HepG2 (cell line): ENCODE measurements around the gene PASK. TPM values are rescaled to one million over a fixed set of nuclear protein-coding genes. Genes with fewer than 3 reads are reported as not detected.
"Not testable (repeated sequence)": the region's sequence is repeated elsewhere in the genome, so short reads cannot be mapped to it uniquely, and the experiment has no call there.

Experiments used
- ARNT2 ChIP-seq: sonication (generic); formaldehyde crosslinking; IDR thresholded peaks from 2 replicates; pipeline ENCODE4 v1.8.0; 2022; ENCODE audit warnings: mild to moderate bottlenecking, low read depth, missing genetic modification reagents, moderate library complexity
- ETV5 ChIP-seq: IDR thresholded peaks from 2 replicates; pipeline ENCODE4 v1.6.1; 2018; ENCODE audit warnings: missing biosample characterization, missing genetic modification reagents, inconsistent platforms, borderline replicate concordance
- GABPA ChIP-seq, 2 experiments: IDR thresholded peaks; 2 replicates each; pipeline ENCODE4 v1.6.1; 2011 to 2016; ENCODE audit warnings: low read depth in 2 of 2, low read length in 1 of 2, missing biosample characterization in 1 of 2, missing genetic modification characterization in 1 of 2
- NFAT5 ChIP-seq: sonication (generic); formaldehyde crosslinking; IDR thresholded peaks from 2 replicates; pipeline ENCODE4 v1.4.0; 2020; ENCODE audit warnings: missing genetic modification reagents
- NR2F1 ChIP-seq, 2 experiments: fragments of 450-650 bp in 1 of 2; formaldehyde crosslinking in 1 of 2; IDR thresholded peaks; 2 replicates each; pipeline versions ENCODE4 v1.5.0 to v1.6.1; 2016 to 2020; ENCODE audit warnings: mild to moderate bottlenecking in 1 of 2, missing compliant biosample characterization in 1 of 2, missing genetic modification reagents in 1 of 2, moderate library complexity in 1 of 2
- POGZ ChIP-seq: sonication (generic); formaldehyde crosslinking; IDR thresholded peaks from 2 replicates; pipeline ENCODE4 v1.4.0; 2020; ENCODE audit warnings: mild to moderate bottlenecking, missing genetic modification reagents
- PPARG ChIP-seq: conservative IDR thresholded peaks from 2 replicates; pipeline ENCODE4 v1.6.1; 2016; ENCODE audit warnings: missing biosample characterization, missing genetic modification reagents
- SIX4 ChIP-seq: sonication (generic); formaldehyde crosslinking; IDR thresholded peaks from 2 replicates; pipeline ENCODE4 v1.4.0; 2020; ENCODE audit warnings: missing genetic modification reagents
- ZBTB40 ChIP-seq, 2 experiments: fragments of 450-650 bp in 1 of 2; sonication (generic) in 1 of 2; formaldehyde crosslinking in 1 of 2; IDR thresholded peaks; 2 replicates each; pipeline versions ENCODE4 v1.6.1 to v1.8.0; 2016 to 2022; ENCODE audit warnings: antibody characterized with exemption in 1 of 2, mild to moderate bottlenecking in 1 of 2, missing genetic modification reagents in 1 of 2
- ZKSCAN5 ChIP-seq: sonication (generic); formaldehyde crosslinking; IDR thresholded peaks from 2 replicates; pipeline ENCODE4 v1.5.1; 2020; ENCODE audit warnings: mild to moderate bottlenecking, missing genetic modification reagents
- ZNF121 ChIP-seq: sonication (generic); formaldehyde crosslinking; IDR thresholded peaks from 2 replicates; pipeline ENCODE4 v1.5.0; 2020; ENCODE audit warnings: mild to moderate bottlenecking, missing genetic modification reagents
- ZNF343 ChIP-seq: sonication (generic); formaldehyde crosslinking; IDR thresholded peaks from 2 replicates; pipeline ENCODE4 v1.4.0; 2020; ENCODE audit warnings: mild to moderate bottlenecking, missing genetic modification reagents
- ZNF781 ChIP-seq: sonication (generic); formaldehyde crosslinking; IDR thresholded peaks from 2 replicates; pipeline ENCODE4 v1.5.1; 2020; ENCODE audit warnings: borderline replicate concordance, mild to moderate bottlenecking, missing genetic modification reagents; ENCODE audit errors: not compliant biosample characterization
- polyA plus RNA-seq, 8 experiments: library from polyadenylated mRNA; depleted of rRNA in 3 of 8; stranded (reverse) in 7 of 8; unstranded in 1 of 8; fragments of >200 nt; fragmentation: Illumina TruSeq in 4 of 8; extraction: Trizol in 4 of 8; gene quantifications; 2 replicates each; pipeline versions ENCODE4 v1.2.1 to v1.2.3, GENCODE V29; 2011 to 2016; ENCODE audit warnings: low read depth in 4 of 8, missing spikeins in 1 of 8, mixed read lengths in 1 of 8; ENCODE audit not compliant: insufficient read depth in 1 of 8
- total RNA-seq, 5 experiments: library from RNA; depleted of rRNA; stranded (reverse); fragments of >200 nt; fragmentation: Illumina TruSeq; extraction: Trizol; gene quantifications; 2 replicates each; pipeline ENCODE4 v1.2.3, GENCODE V29; 2016; ENCODE audit warnings: low read depth in 1 of 5

The PASK gene
- total and polyA plus RNA-seq, 2 of the 13 experiments (the other 11 are each of a cell fraction or from before 2014, with no cell fraction given): 6.9 to 17.0 TPM

GRCh38 chr2:241093133-241093781 lies 56.0 kb downstream of the PASK start (continued):
- TF ChIP-seq NFAT5 (CRISPR knock-in tag) (peak; percentile 43; the same call in 1 of the 2 replicates), POGZ (CRISPR knock-in tag) (peak; percentile 33; the same call in 1 of the 2 replicates), ARNT2 (peak; percentile 82), ZBTB40 (CRISPR knock-in tag; IDR thresholded peaks at IDR 0.05) (0 out of 2 replicates have a peak, but pooled peaks have one; percentile 32), ZKSCAN5 (CRISPR knock-in tag) (peak; percentile 68; the same call in 1 of the 2 replicates), ZNF121 (CRISPR knock-in tag) (0 out of 2 replicates have a peak, but pooled peaks have one; percentile 21), ETV5 (CRISPR knock-in tag) (peak; percentile 78), SIX4 (peak; percentile 37; the same call in 1 of the 2 replicates), ZNF343 (peak; percentile 89; the same call in 1 of the 2 replicates), NR2F1 (CRISPR knock-in tag; IDR thresholded peaks at IDR 0.05) (0 out of 4 replicates have a peak, but pooled peaks have one; percentile 28 to 47), PPARG (peak; percentile 76; the same call in 1 of the 2 replicates), GABPA (CRISPR knock-in tag; IDR thresholded peaks at IDR 0.05; ENCODE audit: low read depth) (peak; percentile 59; the same call in 1 of the 2 replicates), ZNF781 (CRISPR knock-in tag) (peak; percentile 11)
- not testable (repeated sequence) for TF ChIP-seq ZBTB40 (IDR thresholded peaks at IDR 0.05); GABPA (IDR thresholded peaks at IDR 0.05; ENCODE audit: low read depth, low read length)
